Amniotic epithelial cell (primary cell): ENCODE results near the gene GLB1L2.
A peak's percentile ranks its signal among the peaks of the same experiment; 100 is the strongest.
"Not testable (repeated sequence)": the region's sequence is repeated elsewhere in the genome, so short reads cannot be mapped to it uniquely, and the experiment has no call there.

Experiments
- DNase-seq: peaks from one replicate; pipeline ENCODE4 v3.0.0-alpha.2; 2010; ENCODE audit warnings: low read depth

GLB1L2 gene

GRCh38 chr11:134331354-134332188, at the start of gene GLB1L2:
GLB1L2 (plus strand) TSS chr11:134331988; CDS start chr11:134332062, 74 bp downstream.
- peak; percentile 3 for DNase-seq

- DNase-seq, result no peak
These were observed 49.4 kb upstream of the GLB1L2 start for GRCh38 chr11:134282121-134283045.

GRCh38 chr11:134283461-134284230, 48.1 kb upstream of the GLB1L2 start:
- DNase-seq, result no peak

- not testable (repeated sequence) for DNase-seq
These were observed 47.4 kb upstream of the GLB1L2 start for GRCh38 chr11:134284349-134284748.

GRCh38 chr11:134287561-134287960, 44.2 kb upstream of the GLB1L2 start:
- DNase-seq, result no peak

GRCh38 chr11:134288486-134288885, 43.3 kb upstream of the GLB1L2 start:
- no peak for DNase-seq

- no peak for DNase-seq
These were observed 42.6 kb upstream of the GLB1L2 start for GRCh38 chr11:134289167-134289566.

- DNase-seq, result no peak
These were observed 42.0 kb upstream of the GLB1L2 start for GRCh38 chr11:134289789-134290188.

- DNase-seq, result no peak
These were observed 41.1 kb upstream of the GLB1L2 start for GRCh38 chr11:134290646-134291045.

GRCh38 chr11:134291196-134291595, 40.6 kb upstream of the GLB1L2 start:
- no peak for DNase-seq

- DNase-seq, result no peak
These were observed 39.1 kb upstream of the GLB1L2 start for GRCh38 chr11:134292661-134293060.

GRCh38 chr11:134293119-134294113, 38.4 kb upstream of the GLB1L2 start:
- DNase-seq, result no peak

- DNase-seq, result no peak
These were observed 37.1 kb upstream of the GLB1L2 start for GRCh38 chr11:134294664-134295063.

- no peak for DNase-seq
These were observed 19.6 kb upstream of the GLB1L2 start for GRCh38 chr11:134312223-134312622.

- no peak for DNase-seq
These were observed 19.0 kb upstream of the GLB1L2 start for GRCh38 chr11:134312807-134313206.

- no peak for DNase-seq
These were observed 18.4 kb upstream of the GLB1L2 start for GRCh38 chr11:134313379-134313778.

- no peak for DNase-seq
These were observed 17.8 kb upstream of the GLB1L2 start for GRCh38 chr11:134313821-134314607.

GRCh38 chr11:134317103-134317502, 14.7 kb upstream of the GLB1L2 start:
- DNase-seq, result no peak

- not testable (repeated sequence) for DNase-seq
These were observed 10.4 kb upstream of the GLB1L2 start for GRCh38 chr11:134321373-134321772.

- no peak for DNase-seq
These were observed 9.2 kb upstream of the GLB1L2 start for GRCh38 chr11:134322553-134322952.
